Gastrocnemius medialis (tissue), 4 donors: ENCODE measurements around the gene ITGB2.

Experiments
- CTCF ChIP-seq, 5 experiments: fragments of 450-650 bp in 3 of 5; fragments of 200-600 bp in 2 of 5; sonication (generic) in 2 of 5; IDR thresholded peaks in 4 of 5; conservative IDR thresholded peaks in 1 of 5; 1 replicate in 4 of 5; 2 replicates in 1 of 5; pipeline ENCODE4 v1.5.1; 2016 to 2019; ENCODE audit warnings: antibody characterized with exemption in 5 of 5, mild to moderate bottlenecking in 3 of 5, moderate library complexity in 3 of 5
- POLR2A ChIP-seq, 2 donors: fragments of 450-650 bp; IDR thresholded peaks; one replicate each; pipeline ENCODE4 v1.6.1; 2017; ENCODE audit warnings: antibody characterized with exemption in 2 of 2, mild to moderate bottlenecking in 2 of 2, moderate library complexity in 2 of 2

- TF ChIP-seq CTCF (IDR thresholded peaks at IDR 0.05 in 4 of 5, conservative IDR thresholded peaks at IDR 0.05 in 1 of 5) (no peak), POLR2A (IDR thresholded peaks at IDR 0.05) (no peak)
Measured at GRCh38 chr21:44885615-44886014, 35.1 kb downstream of the ITGB2 start.
